ENCODE results near the gene KLRC4. TPM values are rescaled to one million over a fixed set of nuclear protein-coding genes. Genes with fewer than 3 reads are reported as not detected.
"Not testable (repeated sequence)": the region's sequence is repeated elsewhere in the genome, so short reads cannot be mapped to it uniquely, and the experiment has no call there.

The KLRC4 gene
- total RNA-seq, 2 donors from 2014 or later: not detected

- no peaks in the 10 kb centered on the region for H3K36me3 ChIP-seq (replicated peaks in 1 of 2; ENCODE audit: insufficient read depth in 1 of 2, low read depth in 2 of 2)
- H3K9me3 ChIP-seq: peaks cover 0 to 16% (median 0%) of the 10 kb centered on the region in 3 donors
- ATAC-seq: no peak
- no peak within 1 kb of the TSS for H3K27ac ChIP-seq
- intact Hi-C loops (cut with DNase I): no loop called here
- H3K4me3 ChIP-seq: no peak within 1 kb of the TSS
- TF ChIP-seq CTCF (IDR thresholded peaks at IDR 0.05) (no peak), POLR2A (IDR thresholded peaks at IDR 0.05) (no peak)
- H3K4me1 ChIP-seq: no peaks in the 10 kb centered on the region
- 46 to 50% methylated on average over 2 of the region's 2 CpGs for WGBS, 2 donors
- no peak for DNase-seq
- no peaks in the 10 kb centered on the region for H3K27me3 ChIP-seq
These were observed 43.6 kb upstream of the KLRC4 start, which contains the start of gene KLRC1 for GRCh38 chr12:10453156-10453555. TSS of gene KLRC1 (minus strand) at chr12:10453377. CDS start at chr12:10451156, 2,221 bp downstream.

- Histone ChIP-seq H3K9me3 (no peaks in the 10 kb centered on the region), H3K4me3 (no peak overlapping the region), H3K4me1 (no peaks in the 10 kb centered on the region), H3K27me3 (no peaks in the 10 kb centered on the region), H3K36me3 (replicated peaks in 1 of 2; ENCODE audit: insufficient read depth in 1 of 2, low read depth in 2 of 2) (no peaks in the 10 kb centered on the region), H3K27ac (no peak overlapping the region)
- TF ChIP-seq POLR2A (IDR thresholded peaks at IDR 0.05) (no peak), CTCF (IDR thresholded peaks at IDR 0.05) (no peak)
- ATAC-seq (no peak), DNase-seq (no peak)
- WGBS, 2 donors: 80 to 89% methylated on average over 4 of the region's 4 CpGs
- intact Hi-C loops (cut with DNase I): no loop called here
These were observed 38.7 kb upstream of the KLRC4 start for GRCh38 chr12:10448236-10448635.

- WGBS, 2 donors: 66 to 71% methylated on average over 5 of the region's 5 CpGs
- H3K4me1 ChIP-seq; H3K27me3 ChIP-seq; ATAC-seq; H3K9me3 ChIP-seq; DNase-seq; intact Hi-C loops (cut with DNase I); H3K36me3 ChIP-seq (replicated peaks in 1 of 2; ENCODE audit: insufficient read depth in 1 of 2, low read depth in 2 of 2); H3K27ac ChIP-seq; H3K4me3 ChIP-seq: not testable (repeated sequence)
These were observed 36.5 kb upstream of the KLRC4 start for GRCh38 chr12:10446052-10446451.

GRCh38 chr12:10441144-10441543, 31.6 kb upstream of the KLRC4 start:
- H3K4me3 ChIP-seq; H3K36me3 ChIP-seq (replicated peaks in 1 of 2; ENCODE audit: insufficient read depth in 1 of 2, low read depth in 2 of 2); H3K27ac ChIP-seq; intact Hi-C loops (cut with DNase I); H3K27me3 ChIP-seq; DNase-seq; H3K9me3 ChIP-seq; H3K4me1 ChIP-seq; ATAC-seq: not testable (repeated sequence)
- WGBS, 2 donors: 81 to 85% methylated on average over 8 of the region's 8 CpGs

DNA sequence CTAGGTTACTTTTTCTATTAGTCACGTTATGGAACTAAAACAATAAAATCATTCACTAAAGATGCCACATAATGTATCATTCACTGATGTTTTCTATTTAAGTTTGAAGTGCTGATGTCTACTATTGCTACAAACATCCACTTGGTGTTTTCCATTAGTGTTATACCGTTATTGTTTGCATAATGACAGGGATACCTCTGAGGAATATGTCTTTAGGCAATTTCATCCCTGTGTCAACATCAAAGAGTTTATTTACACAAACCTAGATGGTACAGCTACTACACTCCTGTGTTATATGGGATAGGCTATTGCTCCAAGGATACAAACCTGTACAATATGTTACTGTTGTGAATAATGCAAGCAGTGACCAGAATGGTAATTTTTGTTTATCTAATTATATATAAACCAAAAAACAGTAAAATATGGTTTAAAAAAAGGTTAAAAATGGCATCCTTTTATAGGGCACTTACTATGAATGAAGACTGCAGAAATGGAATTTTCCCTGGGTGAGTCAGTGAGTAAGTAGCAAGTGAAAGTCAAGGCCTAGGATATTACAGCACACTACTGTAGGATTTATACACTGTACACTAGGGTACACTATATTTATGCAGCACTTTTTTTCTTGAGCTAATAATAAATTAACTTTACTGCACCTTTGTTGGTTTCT, 30.2 kb upstream of the KLRC4 start:
- H3K27me3 ChIP-seq; H3K4me1 ChIP-seq; H3K9me3 ChIP-seq; DNase-seq; ATAC-seq; H3K4me3 ChIP-seq; intact Hi-C loops (cut with DNase I); H3K36me3 ChIP-seq (replicated peaks in 1 of 2; ENCODE audit: insufficient read depth in 1 of 2, low read depth in 2 of 2); H3K27ac ChIP-seq: not testable (repeated sequence)
- 59 to 69% methylated on average over 2 of the region's 2 CpGs for WGBS, 2 donors

- H3K27me3 ChIP-seq; H3K4me3 ChIP-seq; ATAC-seq; H3K4me1 ChIP-seq; DNase-seq; H3K9me3 ChIP-seq; H3K36me3 ChIP-seq (replicated peaks in 1 of 2; ENCODE audit: insufficient read depth in 1 of 2, low read depth in 2 of 2); H3K27ac ChIP-seq; intact Hi-C loops (cut with DNase I): not testable (repeated sequence)
- 38% methylated on average over 2 of the region's 2 CpGs; no CpG with 5 or more reads in 1 of the 2 donors for WGBS, 2 donors
These were observed 28.0 kb upstream of the KLRC4 start for GRCh38 chr12:10437601-10438000.

DNA sequence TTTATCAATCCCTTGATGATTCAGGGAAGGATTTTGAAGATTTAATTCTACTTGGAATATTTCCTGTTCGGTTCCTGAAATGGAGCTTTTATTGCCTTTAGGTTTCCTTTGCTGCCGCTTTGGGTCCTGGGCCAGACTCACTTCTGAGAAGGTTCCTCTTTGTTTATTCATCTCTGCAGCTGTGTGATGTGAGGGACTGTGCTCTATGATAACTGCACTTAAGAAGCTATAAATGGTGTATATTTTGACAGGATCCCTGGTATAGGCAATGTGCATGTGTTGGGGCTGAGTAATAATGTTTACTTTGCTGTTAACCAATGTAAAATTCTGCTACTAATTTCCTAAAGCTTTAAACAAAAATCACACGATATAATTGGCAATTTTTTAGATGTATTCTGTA, 26.3 kb upstream of the KLRC4 start, which contains the start of gene KLRC2:
KLRC2 (minus strand) TSS at position 195 of the 400 bp plus-strand sequence; CDS start at position 171, 24 bp downstream.
- intact Hi-C loops (cut with DNase I); H3K9me3 ChIP-seq; DNase-seq; H3K4me1 ChIP-seq; H3K4me3 ChIP-seq; H3K36me3 ChIP-seq (replicated peaks in 1 of 2; ENCODE audit: insufficient read depth in 1 of 2, low read depth in 2 of 2); ATAC-seq; H3K27me3 ChIP-seq; H3K27ac ChIP-seq: not testable (repeated sequence)
- WGBS, 2 donors: 25 to 38% methylated on average over 3 of the region's 3 CpGs

- H3K4me1 ChIP-seq; H3K36me3 ChIP-seq (replicated peaks in 1 of 2; ENCODE audit: insufficient read depth in 1 of 2, low read depth in 2 of 2); ATAC-seq; H3K27me3 ChIP-seq; DNase-seq; H3K27ac ChIP-seq; H3K4me3 ChIP-seq; H3K9me3 ChIP-seq; intact Hi-C loops (cut with DNase I): not testable (repeated sequence)
- WGBS, 2 donors: 72 to 79% methylated on average over 4 of the region's 4 CpGs
These were observed 21.1 kb upstream of the KLRC4 start for GRCh38 chr12:10430623-10431022.

GRCh38 chr12:10425938-10426337, 16.4 kb upstream of the KLRC4 start:
- intact Hi-C loops (cut with DNase I): not testable (repeated sequence)

DNA sequence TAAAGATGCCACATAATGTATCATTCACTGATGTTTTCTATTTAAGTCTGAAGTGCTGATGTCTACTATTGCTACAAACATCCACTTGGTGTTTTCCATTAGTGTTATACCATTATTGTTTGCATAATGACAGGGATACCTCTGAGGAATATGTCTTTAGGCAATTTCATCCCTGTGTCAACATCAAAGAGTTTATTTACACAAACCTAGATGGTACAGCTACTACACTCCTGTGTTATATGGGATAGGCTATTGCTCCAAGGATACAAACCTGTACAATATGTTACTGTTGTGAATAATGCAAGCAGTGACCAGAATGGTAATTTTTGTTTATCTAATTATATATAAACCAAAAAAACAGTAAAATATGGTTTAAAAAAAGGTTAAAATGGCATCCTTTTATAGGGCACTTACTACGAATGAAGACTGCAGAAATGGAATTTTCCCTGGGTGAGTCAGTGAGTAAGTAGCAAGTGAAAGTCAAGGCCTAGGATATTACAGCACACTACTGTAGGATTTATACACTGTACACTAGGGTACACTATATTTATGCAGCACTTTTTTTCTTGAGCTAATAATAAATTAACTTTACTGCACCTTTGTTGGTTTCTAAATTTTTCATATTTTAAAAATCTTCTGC, 14.8 kb upstream of the KLRC4 start:
- H3K4me1 ChIP-seq; ATAC-seq; H3K36me3 ChIP-seq (replicated peaks in 1 of 2; ENCODE audit: insufficient read depth in 1 of 2, low read depth in 2 of 2); H3K27ac ChIP-seq; intact Hi-C loops (cut with DNase I); H3K4me3 ChIP-seq; H3K27me3 ChIP-seq; H3K9me3 ChIP-seq; DNase-seq: not testable (repeated sequence)
- WGBS, 2 donors: 67 to 100% methylated on average over 1 of the region's 1 CpG

More at GRCh38 chr12:10425938-10426337, 16.4 kb upstream of the KLRC4 start:
- H3K4me1 ChIP-seq; H3K36me3 ChIP-seq (replicated peaks in 1 of 2; ENCODE audit: insufficient read depth in 1 of 2, low read depth in 2 of 2); DNase-seq; H3K27me3 ChIP-seq; H3K4me3 ChIP-seq; H3K27ac ChIP-seq; H3K9me3 ChIP-seq; ATAC-seq: not testable (repeated sequence)
- WGBS, 2 donors: 82 to 90% methylated on average over 5 to 7 of the region's 8 CpGs
